Cardiac fibroblast (primary cell): Measurements from ENCODE around the gene PRKCA.

Source experiments
- DNase-seq, 2 donors: peaks; one replicate each; pipeline versions ENCODE4 v3.0.0 to v3.0.0-alpha.2; 2010; ENCODE audit warnings: low read depth in 2 of 2
- H3K4me3 ChIP-seq, 2 donors: replicated peaks in 1 of 2; 1 replicate in 1 of 2; 2 replicates in 1 of 2; pipeline ENCODE4 v1.5.1; 2011; ENCODE audit warnings: low read depth in 2 of 2, low read length in 2 of 2, mild to moderate bottlenecking in 2 of 2, moderate library complexity in 1 of 2
- CTCF ChIP-seq: IDR thresholded peaks from one replicate; pipeline ENCODE4 v1.5.1; 2011; ENCODE audit warnings: low read depth, mild to moderate bottlenecking, low read length, inconsistent platforms

PRKCA gene

GRCh38 chr17:66466106-66466820 lies 163.8 kb downstream of the PRKCA start:
- peak overlapping the region; percentile 2 to 38 for H3K4me3 ChIP-seq
- DNase-seq: no peak
- no peak for TF ChIP-seq CTCF

GRCh38 chr17:66466840-66467367 lies 164.5 kb downstream of the PRKCA start:
- peak; percentile 98 to 100 for DNase-seq
- H3K4me3 ChIP-seq: peak overlapping the region; percentile 2 to 38
- no peak for TF ChIP-seq CTCF

GRCh38 chr17:66467766-66468165 lies 165.4 kb downstream of the PRKCA start:
- no peak for TF ChIP-seq CTCF
- DNase-seq: peak; percentile 35 to 63
- no peak overlapping the region for H3K4me3 ChIP-seq

GRCh38 chr17:66468241-66469087 lies 166.1 kb downstream of the PRKCA start:
- no peak overlapping the region for H3K4me3 ChIP-seq
- DNase-seq: peak; percentile 41 to 42
- TF ChIP-seq CTCF: no peak

GRCh38 chr17:66469088-66469442 lies 166.7 kb downstream of the PRKCA start:
- no peak overlapping the region for H3K4me3 ChIP-seq
- no peak for DNase-seq
- no peak for TF ChIP-seq CTCF

GRCh38 chr17:66469461-66469860 lies 167.0 kb downstream of the PRKCA start:
- H3K4me3 ChIP-seq: no peak overlapping the region
- DNase-seq: no peak
- TF ChIP-seq CTCF: no peak
